GM19468 (cell line): ENCODE results near the gene IRGC.

Source experiments
- ATAC-seq: cut with Tn5 transposase; IDR thresholded peaks from one replicate; pipeline ENCODE4 v1.9.1; 2021; ENCODE audit warnings: mild to moderate bottlenecking, moderate library complexity, moderate number of reproducible peaks; ENCODE audit not compliant: unreplicated experiment; ENCODE audit errors: extremely low read depth

Gene IRGC

GRCh38 chr19:43721469-43722048, 5.7 kb downstream of the IRGC start:
- ATAC-seq = no peak

- ATAC-seq = no peak
Observed at GRCh38 chr19:43723588-43723987, 7.7 kb downstream of the IRGC start.

GRCh38 chr19:43724896-43725295, 9.0 kb downstream of the IRGC start:
- no peak for ATAC-seq

- ATAC-seq = no peak
Observed at GRCh38 chr19:43725468-43725867, 9.6 kb downstream of the IRGC start.

- ATAC-seq = no peak
Observed at GRCh38 chr19:43726736-43727592, 11.1 kb downstream of the IRGC start.

- no peak for ATAC-seq
Observed at GRCh38 chr19:43727593-43727853, 11.6 kb downstream of the IRGC start.

GRCh38 chr19:43729919-43730318, 14.0 kb downstream of the IRGC start:
- no peak for ATAC-seq

- ATAC-seq = no peak
Observed at GRCh38 chr19:43731346-43731745, 15.5 kb downstream of the IRGC start.

- ATAC-seq = no peak
Observed at GRCh38 chr19:43731846-43732245, 16.0 kb downstream of the IRGC start.

- ATAC-seq = no peak
Observed at GRCh38 chr19:43735013-43735412, 19.1 kb downstream of the IRGC start.

GRCh38 chr19:43735957-43736356, 20.1 kb downstream of the IRGC start:
- no peak for ATAC-seq

GRCh38 chr19:43738780-43739211, 22.9 kb downstream of the IRGC start:
- ATAC-seq = no peak

- ATAC-seq = no peak
Observed at GRCh38 chr19:43739439-43740235, 23.8 kb downstream of the IRGC start.

- ATAC-seq = no peak
Observed at GRCh38 chr19:43741075-43741825, 25.4 kb downstream of the IRGC start.

- ATAC-seq = no peak
Observed at GRCh38 chr19:43743059-43743458, 27.2 kb downstream of the IRGC start.

- ATAC-seq = no peak
Observed at GRCh38 chr19:43747557-43748204, 31.8 kb downstream of the IRGC start.

- ATAC-seq = no peak
Observed at GRCh38 chr19:43748205-43748594, 32.3 kb downstream of the IRGC start.

- ATAC-seq = no peak
Observed at GRCh38 chr19:43748685-43749084, 32.8 kb downstream of the IRGC start.

GRCh38 chr19:43749152-43749551, 33.3 kb downstream of the IRGC start:
- ATAC-seq = no peak

- no peak for ATAC-seq
Observed at GRCh38 chr19:43749898-43750297, 34.0 kb downstream of the IRGC start.
